Hepatocyte (in vitro differentiated cells): ENCODE measurements around the gene SRGAP2C.
"Not testable (repeated sequence)": the region's sequence is repeated elsewhere in the genome, so short reads cannot be mapped to it uniquely, and the experiment has no call there.

Experiments used
- EZH2 ChIP-seq: fragments of 200-600 bp; sonication (generic); IDR thresholded peaks from 2 replicates; pipeline ENCODE4 v1.6.1; 2016; ENCODE audit warnings: antibody characterized with exemption, mild to moderate bottlenecking, borderline replicate concordance
- TF ChIP-seq, protein P1 (sequence below): fragments of 200-600 bp; sonication (generic); IDR thresholded peaks from 2 replicates; pipeline ENCODE4 v1.5.1; 2016; ENCODE audit warnings: antibody characterized with exemption, mild to moderate bottlenecking; ENCODE audit not compliant: poor library complexity

DNA sequence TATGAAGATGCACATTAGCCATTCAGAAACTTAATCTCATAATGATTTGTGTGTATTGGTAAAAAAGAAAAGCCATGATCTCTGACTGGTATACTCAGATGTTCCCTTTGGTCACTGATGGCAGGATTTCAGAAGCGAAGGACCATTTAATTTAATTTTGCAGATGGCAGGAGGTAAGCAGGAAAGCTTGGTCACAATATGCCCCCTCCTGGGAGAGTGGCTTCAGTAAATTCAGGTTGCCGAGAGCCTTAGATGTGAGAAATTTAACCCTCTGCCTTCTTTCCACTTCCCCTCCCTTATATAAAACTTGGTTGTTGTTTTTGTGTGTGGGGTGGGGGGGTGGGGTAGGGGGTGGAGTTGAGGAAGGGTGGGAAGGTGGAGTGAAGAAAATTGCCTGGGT lies 72.9 kb downstream of the SRGAP2C start:
- TF ChIP-seq, protein P1, sequence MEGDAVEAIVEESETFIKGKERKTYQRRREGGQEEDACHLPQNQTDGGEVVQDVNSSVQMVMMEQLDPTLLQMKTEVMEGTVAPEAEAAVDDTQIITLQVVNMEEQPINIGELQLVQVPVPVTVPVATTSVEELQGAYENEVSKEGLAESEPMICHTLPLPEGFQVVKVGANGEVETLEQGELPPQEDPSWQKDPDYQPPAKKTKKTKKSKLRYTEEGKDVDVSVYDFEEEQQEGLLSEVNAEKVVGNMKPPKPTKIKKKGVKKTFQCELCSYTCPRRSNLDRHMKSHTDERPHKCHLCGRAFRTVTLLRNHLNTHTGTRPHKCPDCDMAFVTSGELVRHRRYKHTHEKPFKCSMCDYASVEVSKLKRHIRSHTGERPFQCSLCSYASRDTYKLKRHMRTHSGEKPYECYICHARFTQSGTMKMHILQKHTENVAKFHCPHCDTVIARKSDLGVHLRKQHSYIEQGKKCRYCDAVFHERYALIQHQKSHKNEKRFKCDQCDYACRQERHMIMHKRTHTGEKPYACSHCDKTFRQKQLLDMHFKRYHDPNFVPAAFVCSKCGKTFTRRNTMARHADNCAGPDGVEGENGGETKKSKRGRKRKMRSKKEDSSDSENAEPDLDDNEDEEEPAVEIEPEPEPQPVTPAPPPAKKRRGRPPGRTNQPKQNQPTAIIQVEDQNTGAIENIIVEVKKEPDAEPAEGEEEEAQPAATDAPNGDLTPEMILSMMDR: not testable (repeated sequence)
- not testable (repeated sequence) for TF ChIP-seq EZH2
